Common myeloid progenitor, CD34-positive (primary cell): ENCODE measurements around the gene TPGS2.
"Not testable (repeated sequence)": the region's sequence is repeated elsewhere in the genome, so short reads cannot be mapped to it uniquely, and the experiment has no call there.

Source experiments
- CTCF ChIA-PET: fragments of 350-600 bp; sonication (Branson Sonifier 250); formaldehyde crosslinking; loops from one replicate; lab custom pipeline; 2021; ENCODE audit warnings: antibody characterized with exemption; lab: Charles Lee
- POLR2A ChIA-PET: fragments of 350-600 bp; sonication (Branson Sonifier 250); formaldehyde crosslinking; loops from one replicate; lab custom pipeline; 2021; ENCODE audit warnings: antibody characterized with exemption; lab: Charles Lee
- DNase-seq, 3 donors: peaks; one replicate each; pipeline versions ENCODE4 v3.0.0 to v3.0.0-alpha.2; 2013
- H3K27ac ChIP-seq, 2 experiments: 1 replicate in 1 of 2; 2 replicates in 1 of 2; pipeline ENCODE4 v1.7.0; 2013; ENCODE audit warnings: inconsistent platforms in 2 of 2, low read length in 2 of 2, mild to moderate bottlenecking in 2 of 2, low read depth in 1 of 2, moderate library complexity in 1 of 2; ENCODE audit not compliant: severe bottlenecking in 2 of 2, insufficient read depth in 1 of 2, poor library complexity in 1 of 2
- H3K27me3 ChIP-seq, 5 experiments: replicated peaks in 2 of 5; 1 replicate in 3 of 5; 2 replicates in 2 of 5; pipeline versions ENCODE4 v1.6.1 to v1.7.0; 2013; ENCODE audit warnings: low read length in 4 of 5, mild to moderate bottlenecking in 2 of 5, moderate library complexity in 2 of 5, inconsistent platforms in 1 of 5; ENCODE audit not compliant: insufficient read depth in 5 of 5, control insufficient read depth in 4 of 5
- H3K36me3 ChIP-seq, 4 experiments: 1 replicate in 2 of 4; 2 replicates in 2 of 4; pipeline versions ENCODE4 v1.6.1 to v1.7.0; 2013; ENCODE audit warnings: low read length in 3 of 4, control low read depth in 1 of 4, mild to moderate bottlenecking in 1 of 4; ENCODE audit not compliant: control insufficient read depth in 4 of 4, insufficient read depth in 4 of 4
- H3K4me1 ChIP-seq, 4 experiments: 1 replicate in 3 of 4; 2 replicates in 1 of 4; pipeline versions ENCODE4 v1.6.1 to v1.7.1; 2013; ENCODE audit warnings: low read length in 3 of 4, mild to moderate bottlenecking in 3 of 4, control low read depth in 1 of 4, inconsistent platforms in 1 of 4, moderate library complexity in 1 of 4; ENCODE audit not compliant: control insufficient read depth in 4 of 4, insufficient read depth in 4 of 4; ENCODE audit errors: control extremely low read depth in 1 of 4
- H3K4me3 ChIP-seq, 7 experiments: 1 replicate in 4 of 7; 2 replicates in 3 of 7; pipeline versions ENCODE4 v1.5.1 to v1.7.0; 2013; ENCODE audit warnings: mild to moderate bottlenecking in 7 of 7, low read length in 6 of 7, moderate library complexity in 6 of 7, inconsistent platforms in 2 of 7, low read depth in 2 of 7, control low read depth in 1 of 7; ENCODE audit not compliant: insufficient read depth in 4 of 7, control insufficient read depth in 1 of 7; ENCODE audit errors: extremely low read depth in 1 of 7
- H3K9me3 ChIP-seq, 5 experiments: 1 replicate in 4 of 5; 2 replicates in 1 of 5; pipeline versions ENCODE4 v1.6.1 to v1.7.1; 2013; ENCODE audit warnings: low read length in 4 of 5, mild to moderate bottlenecking in 2 of 5, inconsistent platforms in 1 of 5, low read depth in 1 of 5, moderate library complexity in 1 of 5; ENCODE audit not compliant: control insufficient read depth in 4 of 5, insufficient read depth in 2 of 5; ENCODE audit errors: control extremely low read depth in 1 of 5
- WGBS: methylation state at CpG from one replicate; pipeline ENCODE4 v1.1.5; 2013; ENCODE audit not compliant: insufficient coverage; 5-methylcytosine and 5-hydroxymethylcytosine counted together

The TPGS2 gene

DNA sequence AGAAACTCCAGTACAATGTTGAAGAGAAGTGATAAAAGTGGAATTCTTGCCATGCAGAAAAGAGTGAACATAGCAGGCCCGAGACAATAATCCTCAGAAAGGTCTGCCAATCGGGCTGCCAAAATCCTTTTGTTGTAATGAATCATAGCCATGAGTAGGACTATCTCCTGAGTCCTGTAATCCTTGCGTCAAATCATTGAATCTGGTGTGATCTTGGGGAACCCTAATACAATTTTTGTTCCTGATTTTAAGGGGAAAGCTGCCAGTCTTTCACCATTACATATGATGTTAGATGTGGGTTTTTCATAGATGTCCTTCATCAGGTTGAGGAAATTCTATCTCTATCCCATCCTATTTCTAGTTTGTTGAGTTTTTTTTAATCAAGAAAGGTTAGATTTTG is 2.2 kb downstream of the TPGS2 start:
- no peak overlapping the region for H3K4me3 ChIP-seq
- POLR2A ChIA-PET: no interaction called here
- H3K4me1 ChIP-seq: peaks cover 12 to 22% (median 19%) of the 10 kb centered on the region in 4 experiments
- no peak for DNase-seq
- H3K9me3 ChIP-seq: no peaks in the 10 kb centered on the region
- peaks cover 3 to 19% (median 11%) of the 10 kb centered on the region in 4 experiments for H3K36me3 ChIP-seq
- CTCF ChIA-PET: interaction anchor here (0.8 to 0.9 kb wide), 2 partner anchors 14 to 18 kb away, joined by 3 read pairs; no protein-coding TSS in a partner anchor
- 100% methylated on average over 3 of the region's 3 CpGs for WGBS
- no peak overlapping the region for H3K27ac ChIP-seq
- no peaks in the 10 kb centered on the region for H3K27me3 ChIP-seq

DNA sequence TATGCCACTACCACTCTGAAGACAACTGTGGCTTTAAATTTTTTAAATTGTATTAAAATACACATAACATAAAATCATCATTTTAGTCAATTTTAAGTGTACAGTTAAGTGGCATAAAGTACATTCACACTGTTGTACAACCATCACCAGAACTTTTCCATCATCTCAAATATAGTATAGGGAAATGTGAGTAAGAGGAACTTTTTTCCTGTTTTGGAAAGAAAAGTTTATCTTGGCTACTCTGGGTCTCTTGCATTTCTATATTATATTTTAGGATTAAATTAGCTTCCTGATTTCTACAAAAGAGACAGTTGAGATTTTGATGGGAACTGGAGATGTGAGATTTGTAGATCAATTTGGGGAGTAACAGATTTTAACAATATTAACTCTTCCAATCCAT is 3.3 kb downstream of the TPGS2 start:
- Histone ChIP-seq H3K36me3 (peaks cover 3 to 24% (median 14%) of the 10 kb centered on the region in 4 experiments), H3K4me1 (peaks cover 12 to 22% (median 19%) of the 10 kb centered on the region in 4 experiments), H3K27me3 (no peaks in the 10 kb centered on the region), H3K9me3 (no peaks in the 10 kb centered on the region), H3K27ac (no peak overlapping the region), H3K4me3 (no peak overlapping the region)
- ChIA-PET POLR2A (no interaction called here), CTCF (interaction anchor here (0.7 to 0.9 kb wide), 2 partner anchors 13 to 281 kb away, joined by 3 read pairs; no protein-coding TSS in a partner anchor)
- no peak for DNase-seq

GRCh38 chr18:36821681-36822080 is 7.1 kb downstream of the TPGS2 start:
- no peaks in the 10 kb centered on the region for H3K27me3 ChIP-seq
- no peaks in the 10 kb centered on the region for H3K4me1 ChIP-seq
- no peaks in the 10 kb centered on the region for H3K9me3 ChIP-seq
- ChIA-PET CTCF (interaction anchor here (1.0 kb wide), 1 partner anchor 23 kb away, joined by 4 read pairs; no protein-coding TSS in a partner anchor), POLR2A (interaction anchor here (0.6 kb wide), 1 partner anchor 27 kb away, joined by 3 read pairs; no protein-coding TSS in a partner anchor)
- peaks cover 15 to 57% (median 32%) of the 10 kb centered on the region in 4 experiments for H3K36me3 ChIP-seq
- 93% methylated on average over 4 of the region's 4 CpGs for WGBS
- H3K27ac ChIP-seq: no peak overlapping the region
- no peak overlapping the region for H3K4me3 ChIP-seq
- DNase-seq: no peak

DNA sequence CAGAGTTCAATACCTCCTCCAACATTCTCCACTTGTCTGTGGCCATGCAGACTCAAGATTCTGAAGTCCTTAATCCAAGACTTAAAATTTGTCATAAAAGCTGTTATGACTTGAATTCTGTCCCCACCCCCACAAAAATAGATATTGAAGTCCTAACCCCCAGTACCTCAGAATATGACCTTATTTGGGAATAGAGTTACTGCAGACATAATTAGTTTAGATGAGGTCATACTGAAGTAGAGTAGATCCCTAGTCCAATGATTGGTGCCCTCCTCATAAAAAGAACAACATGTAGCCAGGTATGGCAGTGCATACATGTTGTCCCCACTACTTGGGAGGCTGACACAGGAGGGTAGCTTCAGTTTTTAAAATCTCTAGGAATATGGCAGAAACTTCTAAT is 9.2 kb downstream of the TPGS2 start:
- POLR2A ChIA-PET: no interaction called here
- H3K9me3 ChIP-seq: no peaks in the 10 kb centered on the region
- H3K27ac ChIP-seq: no peak overlapping the region
- no peaks in the 10 kb centered on the region for H3K27me3 ChIP-seq
- CTCF ChIA-PET: interaction anchor here (1.2 kb wide), 1 partner anchor 11 kb away, joined by 5 read pairs; no protein-coding TSS in a partner anchor
- H3K36me3 ChIP-seq: peaks cover 15 to 68% (median 40%) of the 10 kb centered on the region in 4 experiments
- DNase-seq: no peak
- no peaks in the 10 kb centered on the region for H3K4me1 ChIP-seq
- H3K4me3 ChIP-seq: no peak overlapping the region

DNA sequence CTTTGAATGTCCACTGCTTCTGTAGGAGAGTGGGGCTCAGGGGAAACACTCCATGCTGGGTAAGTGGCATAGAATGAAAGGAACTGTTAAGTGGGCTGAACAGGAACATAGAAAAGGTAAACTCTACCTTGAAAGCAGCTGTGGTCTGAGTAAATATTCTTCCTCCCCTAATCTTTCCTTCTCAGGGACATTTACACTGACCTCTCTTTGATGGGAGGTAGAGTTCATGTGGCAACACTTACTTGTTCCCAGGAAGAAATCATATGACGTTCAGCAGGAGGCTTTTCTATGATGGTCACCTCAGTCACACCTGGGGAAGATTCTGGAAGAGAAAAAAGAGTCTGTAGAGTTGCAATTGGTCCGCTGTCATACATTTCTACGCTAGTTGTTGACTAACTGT is 10.2 kb downstream of the TPGS2 start:
- POLR2A ChIA-PET: interaction anchor here (0.7 kb wide), 1 partner anchor 9 kb away, joined by 6 read pairs; no protein-coding TSS in a partner anchor
- Histone ChIP-seq H3K4me1 (no peaks in the 10 kb centered on the region), H3K36me3 (peaks cover 15 to 76% (median 43%) of the 10 kb centered on the region in 4 experiments), H3K4me3 (no peak overlapping the region), H3K27me3 (no peaks in the 10 kb centered on the region), H3K27ac (no peak overlapping the region), H3K9me3 (no peaks in the 10 kb centered on the region)
- no peak for DNase-seq
- whole genome bisulfite sequencing: 100% methylated on average over 1 of the region's 3 CpGs
- CTCF ChIA-PET: interaction anchor here (1.2 kb wide), 1 partner anchor 10 kb away, joined by 5 read pairs; no protein-coding TSS in a partner anchor

DNA sequence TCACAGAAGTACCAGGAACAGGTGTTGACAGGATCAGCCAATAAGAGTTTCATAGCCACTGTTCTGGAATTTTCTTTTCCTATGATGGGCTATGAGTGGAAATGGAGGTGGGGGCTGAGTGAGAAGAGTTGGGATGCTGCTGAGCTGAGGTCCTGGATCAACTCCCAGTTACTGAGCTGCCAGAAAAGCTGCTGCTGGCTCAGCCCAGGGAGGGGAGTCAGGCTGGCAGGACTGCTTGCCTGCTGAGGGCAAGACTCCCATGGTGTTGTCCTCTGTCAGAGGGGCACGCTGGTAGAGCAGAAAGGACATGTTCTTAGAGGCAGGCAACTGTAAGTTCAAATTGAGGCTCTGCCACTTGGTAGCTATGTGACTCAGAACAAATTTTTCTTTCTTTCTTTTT is 11.8 kb downstream of the TPGS2 start:
- DNase-seq: no peak
- ChIA-PET POLR2A (no interaction called here), CTCF (no interaction called here)
- no peaks in the 10 kb centered on the region for H3K9me3 ChIP-seq
- H3K4me3 ChIP-seq: no peak overlapping the region
- H3K36me3 ChIP-seq: peaks cover 19 to 82% (median 44%) of the 10 kb centered on the region in 4 experiments
- H3K27ac ChIP-seq: no peak overlapping the region
- WGBS: 83% methylated on average over 1 of the region's 1 CpG
- no peaks in the 10 kb centered on the region for H3K27me3 ChIP-seq
- H3K4me1 ChIP-seq: no peaks in the 10 kb centered on the region

DNA sequence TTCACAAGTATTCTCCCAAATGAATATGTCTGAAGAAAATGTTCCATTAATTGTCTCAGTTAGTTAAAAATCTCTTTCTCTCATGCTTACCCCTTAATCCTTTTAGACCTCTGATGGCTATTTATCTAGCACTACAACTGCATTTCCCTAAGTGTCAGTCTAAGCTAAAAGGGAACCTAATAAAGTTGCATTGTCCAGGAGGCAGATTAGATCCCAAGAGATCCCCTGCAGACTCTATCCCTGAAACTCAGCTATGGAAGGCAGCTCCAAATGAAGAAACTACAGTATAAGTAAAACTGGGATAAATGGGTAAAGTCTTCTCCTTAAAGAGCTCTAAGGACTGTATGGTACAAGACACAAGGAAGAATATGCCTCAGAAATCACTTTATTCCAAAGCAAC is 12.7 kb downstream of the TPGS2 start:
- H3K27me3 ChIP-seq, H3K4me1 ChIP-seq, CTCF ChIA-PET, POLR2A ChIA-PET, H3K4me3 ChIP-seq, DNase-seq, H3K27ac ChIP-seq, H3K9me3 ChIP-seq: not testable (repeated sequence)
- peaks cover 19 to 80% (median 43%) of the 10 kb centered on the region in 4 experiments for H3K36me3 ChIP-seq
